Chondrocyte (in vitro differentiated cells): ENCODE data around the gene VWCE. TPM values are rescaled to one million over a fixed set of nuclear protein-coding genes. Genes with fewer than 3 reads are reported as not detected.

Source experiments
- DNase-seq: peaks from one replicate; pipeline ENCODE4 v3.0.0; 2021; ENCODE audit warnings: mixed read lengths, low spot score
- H3K27ac Mint-ChIP-seq: one replicate; pipeline ENCODE4 v1.8.0; 2021; ENCODE audit warnings: mild to moderate bottlenecking, moderate library complexity, mixed read lengths; ENCODE audit not compliant: unreplicated experiment
- H3K27me3 Mint-ChIP-seq: 2 replicates; pipeline ENCODE4 v1.8.0; 2021; ENCODE audit warnings: low read depth, mixed read lengths
- H3K36me3 Mint-ChIP-seq: 2 replicates; pipeline ENCODE4 v1.8.0; 2021; ENCODE audit warnings: low read depth, mixed read lengths
- H3K4me1 Mint-ChIP-seq: 2 replicates; pipeline ENCODE4 v1.8.0; 2021; ENCODE audit warnings: low read depth, mild to moderate bottlenecking, mixed read lengths
- H3K4me3 Mint-ChIP-seq: one replicate; pipeline ENCODE4 v1.8.0; 2021; ENCODE audit warnings: mild to moderate bottlenecking, moderate library complexity, mixed read lengths; ENCODE audit not compliant: unreplicated experiment
- H3K9me3 Mint-ChIP-seq: 2 replicates; pipeline ENCODE4 v1.8.0; 2021; ENCODE audit warnings: low read depth, mixed read lengths
- CTCF ChIP-seq: fragments of 200-600 bp; sonication (generic); IDR thresholded peaks from 2 replicates; pipeline ENCODE4 v1.5.0; 2021; ENCODE audit warnings: antibody characterized with exemption, mild to moderate bottlenecking, moderate library complexity
- total RNA-seq: library from RNA; stranded (reverse); gene quantifications from 3 replicates; pipeline ENCODE4 v1.2.1, GENCODE V29; 2021

VWCE gene
- total RNA-seq, 1 donor from 2014 or later, result 4.1 TPM

DNA sequence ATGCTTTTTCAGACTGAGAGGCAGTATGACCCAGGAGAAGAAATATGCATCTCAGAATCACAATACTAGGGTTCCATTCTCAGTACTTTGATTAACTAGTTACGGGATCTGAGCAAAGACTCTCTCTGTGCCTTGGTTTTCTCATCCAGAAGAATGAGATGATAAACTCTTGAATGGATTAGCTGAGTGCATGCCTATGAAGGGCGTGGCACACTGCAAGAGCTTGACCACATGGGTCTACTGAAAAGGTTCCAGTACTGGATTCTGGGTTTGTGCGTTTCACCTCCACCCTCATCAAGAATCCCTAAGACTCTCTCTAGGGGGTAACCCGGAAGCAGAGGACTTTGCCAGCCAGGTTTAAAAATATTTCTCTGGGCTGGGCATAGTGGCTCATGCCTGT is 28.5 kb downstream of the VWCE start:
- no peak for DNase-seq
- Mint-ChIP-seq H3K27me3 (no peaks in the 10 kb centered on the region), H3K36me3 (peaks cover 11% of the 10 kb centered on the region)

DNA sequence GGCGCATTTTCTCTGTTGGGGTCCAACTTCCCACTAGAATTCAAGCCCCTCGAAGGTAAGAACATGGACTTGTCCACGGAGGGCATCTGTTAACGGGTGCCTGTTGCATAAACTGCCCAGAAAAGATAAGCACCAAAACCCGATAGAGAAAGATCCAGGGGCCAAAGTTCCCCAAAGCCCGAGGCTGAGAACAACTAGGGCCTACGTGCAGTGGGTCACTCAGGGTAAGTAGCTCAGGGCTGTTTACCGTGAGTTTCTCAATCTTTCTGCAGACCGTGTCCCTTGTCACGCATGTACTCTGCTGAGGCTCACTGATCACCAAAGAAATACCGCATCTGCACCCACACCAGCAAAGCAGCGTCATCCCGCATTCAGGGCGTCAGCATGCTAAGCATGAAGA is 29.8 kb downstream of the VWCE start:
- Mint-ChIP-seq H3K27ac (no peak overlapping the region), H3K4me3 (no peak overlapping the region), H3K4me1 (peaks cover 5% of the 10 kb centered on the region), H3K36me3 (peaks cover 11% of the 10 kb centered on the region), H3K27me3 (no peaks in the 10 kb centered on the region), H3K9me3 (no peaks in the 10 kb centered on the region)
- DNase-seq, result no peak
- no peak for TF ChIP-seq CTCF

More for the DNA sequence above, 28.5 kb downstream of the VWCE start:
- H3K4me1 Mint-ChIP-seq, result peaks cover 3% of the 10 kb centered on the region
- no peak for TF ChIP-seq CTCF
- H3K27ac Mint-ChIP-seq, result no peak overlapping the region
- H3K4me3 Mint-ChIP-seq, result no peak overlapping the region
- no peaks in the 10 kb centered on the region for H3K9me3 Mint-ChIP-seq

- H3K9me3 Mint-ChIP-seq, result no peaks in the 10 kb centered on the region
- H3K4me3 Mint-ChIP-seq, result no peak overlapping the region
- no peak overlapping the region for H3K27ac Mint-ChIP-seq
- H3K27me3 Mint-ChIP-seq, result no peaks in the 10 kb centered on the region
- no peak for DNase-seq
- H3K36me3 Mint-ChIP-seq, result peaks cover 11% of the 10 kb centered on the region
- TF ChIP-seq CTCF, result no peak
- H3K4me1 Mint-ChIP-seq, result peaks cover 5% of the 10 kb centered on the region
Measured at GRCh38 chr11:61264795-61265194, 30.3 kb downstream of the VWCE start.

- H3K4me1 Mint-ChIP-seq, result peaks cover 5% of the 10 kb centered on the region
- no peak for DNase-seq
- no peak for TF ChIP-seq CTCF
- peaks cover 11% of the 10 kb centered on the region for H3K36me3 Mint-ChIP-seq
- no peaks in the 10 kb centered on the region for H3K27me3 Mint-ChIP-seq
- H3K4me3 Mint-ChIP-seq, result no peak overlapping the region
- no peaks in the 10 kb centered on the region for H3K9me3 Mint-ChIP-seq
- no peak overlapping the region for H3K27ac Mint-ChIP-seq
Measured at GRCh38 chr11:61264371-61264770, 30.7 kb downstream of the VWCE start.

DNA sequence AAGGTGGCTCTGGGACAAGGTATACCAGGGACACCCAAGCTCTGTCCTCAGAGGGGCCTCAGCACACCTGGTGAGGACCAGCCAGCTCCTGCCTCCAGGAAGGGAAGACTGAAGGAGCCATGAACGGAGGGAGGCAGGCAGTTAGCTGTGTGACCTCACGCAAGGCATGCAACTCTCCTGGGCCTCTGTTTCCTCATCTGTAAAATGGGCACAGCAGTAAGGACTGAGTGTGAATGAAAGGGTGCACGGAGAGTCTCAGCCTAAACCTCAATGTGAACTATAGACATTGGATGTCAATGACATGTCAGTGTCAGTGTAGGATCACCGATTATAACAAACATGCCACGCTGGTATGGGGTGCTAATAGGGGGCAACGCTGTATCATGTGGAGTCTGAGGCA is 35.8 kb downstream of the VWCE start:
- Mint-ChIP-seq H3K4me3 (no peak overlapping the region), H3K27ac (no peak overlapping the region), H3K36me3 (peaks cover 10% of the 10 kb centered on the region), H3K9me3 (no peaks in the 10 kb centered on the region), H3K27me3 (no peaks in the 10 kb centered on the region), H3K4me1 (peaks cover 2% of the 10 kb centered on the region)
- no peak for TF ChIP-seq CTCF
- DNase-seq, result no peak
